Stimulated activated CD4-positive, alpha-beta T cell treated with anti-CD3 and anti-CD28 coated beads, Interleukin-1b, Interleukin-23, amount 100 ng/mL, for 48 hours (primary cell): ENCODE results near the gene CANT1.
A peak's percentile ranks its signal among the peaks of the same experiment; 100 is the strongest.

ENCODE experiments used
- DNase-seq: peaks from one replicate; pipeline ENCODE4 v3.0.0-alpha.2; 2020

Gene CANT1

DNA sequence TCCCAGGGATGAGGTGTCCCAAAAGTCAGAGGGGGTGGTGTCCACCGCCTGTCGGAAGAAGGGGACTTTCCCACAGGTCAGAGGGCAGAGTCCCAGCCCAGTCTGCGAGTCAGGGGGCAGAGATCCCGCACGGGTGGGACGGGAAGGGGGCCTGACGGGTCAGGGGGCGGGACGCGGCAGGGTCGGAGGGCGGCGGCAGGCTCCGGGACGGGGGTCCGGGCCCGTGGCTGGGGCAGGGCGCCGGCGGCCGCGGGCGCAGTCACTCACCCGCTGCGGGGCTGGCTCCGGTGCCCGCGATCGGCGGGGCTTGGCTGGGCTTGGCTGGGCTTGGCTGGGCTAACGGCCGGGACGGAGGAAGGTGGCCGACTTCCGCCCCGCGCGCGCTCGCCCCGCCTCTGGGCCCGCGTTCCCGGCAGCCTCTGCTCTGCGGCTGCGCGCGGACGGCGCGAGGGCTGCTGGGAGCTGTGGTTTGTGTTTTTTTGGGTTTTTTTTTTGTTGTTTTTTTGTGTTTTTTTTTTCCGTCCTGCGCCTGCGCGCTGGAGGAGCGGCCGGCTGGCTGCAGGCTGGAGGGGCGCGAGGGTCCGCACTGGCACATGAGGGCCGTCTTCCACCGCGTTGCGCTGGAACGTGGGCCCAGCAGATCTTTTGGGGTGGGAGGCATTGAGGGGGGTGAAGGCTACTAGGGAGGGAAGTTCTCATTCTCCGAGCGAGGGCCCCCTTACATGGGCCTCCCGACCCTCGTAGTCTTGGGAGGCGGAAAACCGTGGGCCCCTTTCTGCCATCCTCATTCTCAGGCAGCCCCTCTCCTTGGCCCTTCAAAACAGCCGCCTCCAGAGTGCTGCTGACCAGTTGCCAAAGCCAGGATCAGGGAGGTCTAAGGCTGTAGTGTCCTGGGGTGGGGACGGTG, at the start of gene CANT1:
TSS of gene CANT1 (minus strand) at position 368 of the 907 bp plus-strand sequence. CDS start 12,142 bp downstream, outside the sequence.
- DNase-seq = peak; percentile 80

DNA sequence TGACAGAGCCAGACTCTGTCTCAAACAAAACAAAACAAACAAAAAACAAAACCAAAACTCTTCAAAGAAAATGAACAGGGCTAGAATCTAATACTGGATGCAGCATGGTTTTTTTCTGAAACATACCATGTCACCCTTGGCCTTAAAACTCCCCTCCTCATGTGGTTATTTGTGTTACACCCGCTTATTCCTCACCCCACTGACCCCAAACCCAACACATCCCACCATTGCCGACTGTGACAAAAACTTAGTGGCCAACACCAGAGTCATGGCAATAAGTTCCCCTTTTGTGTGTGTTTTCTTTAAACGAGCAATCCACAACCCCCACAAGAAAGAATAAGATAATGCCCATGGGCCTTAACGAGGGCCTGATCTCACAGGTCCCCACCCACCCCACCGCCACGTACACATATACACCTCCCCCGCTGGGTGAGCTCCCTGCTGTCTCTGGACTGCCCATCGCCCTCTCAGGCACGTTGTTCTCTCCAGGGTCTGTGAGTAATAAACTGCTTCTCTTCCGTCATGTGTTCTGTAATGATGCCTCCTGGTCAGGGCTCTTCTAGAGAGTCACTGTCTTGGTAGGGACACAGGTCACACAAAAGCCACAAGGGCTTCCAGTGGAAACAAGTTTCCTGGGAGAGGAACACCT, 48.3 kb upstream of the CANT1 start:
- DNase-seq = no peak

DNA sequence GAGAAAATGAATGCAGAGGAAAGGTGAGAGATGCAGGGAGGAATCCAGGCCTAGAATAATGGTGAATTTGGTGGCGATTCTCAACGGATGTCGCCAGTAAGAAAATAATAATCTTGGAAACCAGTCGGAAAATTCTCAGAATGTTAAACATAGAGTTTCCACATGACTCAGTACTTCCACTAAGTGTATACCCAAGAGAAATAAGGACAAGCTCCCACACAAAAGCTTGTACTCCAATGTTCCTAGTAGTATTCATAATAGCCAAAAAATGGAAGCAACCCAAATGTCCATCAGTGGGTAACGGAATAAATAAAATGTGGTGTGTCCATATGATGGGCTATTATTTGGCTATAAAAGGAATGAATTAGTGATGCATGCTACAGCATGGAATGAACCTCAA, 45.6 kb upstream of the CANT1 start:
- DNase-seq = no peak

DNA sequence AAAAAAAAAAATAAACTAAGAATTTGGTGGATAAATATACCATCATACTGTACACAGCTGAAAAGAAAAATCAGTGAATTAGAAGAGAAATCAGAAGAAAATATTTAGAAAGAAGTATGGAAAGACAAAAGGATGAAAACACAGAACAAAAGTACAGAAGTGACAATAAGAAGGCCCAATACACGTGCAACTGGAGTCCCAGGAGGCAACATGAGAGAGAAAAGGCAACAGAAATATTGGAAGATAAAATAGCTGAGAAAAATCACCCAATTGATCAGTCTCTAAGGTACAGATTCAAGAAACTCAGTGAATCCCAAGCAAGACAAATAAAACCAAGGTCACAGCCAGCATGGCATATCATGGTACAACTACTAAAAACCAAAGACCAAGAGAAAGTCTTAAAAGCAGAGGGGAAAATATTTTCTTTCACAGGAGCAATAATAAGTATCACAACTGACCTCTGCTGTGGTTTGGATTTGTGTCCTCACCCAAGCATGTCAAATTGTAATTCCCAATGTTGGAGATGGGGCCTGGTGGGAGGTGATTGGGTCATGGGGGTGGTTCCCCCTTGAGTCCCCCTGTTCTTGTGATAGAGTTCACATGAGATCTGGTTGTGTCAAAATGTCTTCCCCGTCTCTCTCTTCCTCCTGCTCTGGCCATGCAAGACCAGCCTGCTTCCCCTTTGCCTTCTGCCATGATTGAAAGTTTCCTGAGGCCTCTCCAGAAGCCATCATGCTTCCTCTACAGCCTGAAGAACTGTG, 44.8 kb upstream of the CANT1 start:
- no peak for DNase-seq

DNA sequence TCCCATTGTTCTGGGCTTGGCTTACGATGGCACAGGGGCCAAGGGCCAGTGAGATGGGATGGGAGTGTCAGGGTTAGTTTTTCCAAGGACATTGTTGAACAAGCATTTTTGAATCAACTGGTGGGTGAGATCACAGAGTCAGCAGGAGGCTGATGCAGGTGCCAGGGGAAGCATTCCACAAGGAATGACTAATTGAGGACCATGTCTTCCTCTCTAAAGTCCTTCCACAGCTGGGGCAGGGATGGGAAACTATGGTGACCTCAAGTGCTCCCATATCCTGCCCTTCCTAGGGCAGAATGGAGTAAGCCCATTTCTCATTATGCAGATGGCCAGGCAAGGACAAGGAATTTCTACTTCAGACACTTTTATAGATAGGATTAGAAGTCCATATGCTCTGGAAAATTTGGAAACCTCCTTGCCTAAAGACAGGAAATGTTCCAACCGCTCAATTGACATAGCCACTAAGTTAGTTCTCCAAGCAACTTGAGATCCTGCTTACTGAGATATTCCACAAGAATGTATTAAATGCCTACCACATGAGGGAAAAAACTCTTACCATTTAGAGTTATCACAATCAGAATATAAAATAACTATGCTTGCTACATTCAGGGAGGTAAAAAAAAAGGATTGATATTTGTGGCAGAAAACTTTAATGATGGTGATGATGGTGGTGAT, 43.8 kb upstream of the CANT1 start:
- no peak for DNase-seq

DNA sequence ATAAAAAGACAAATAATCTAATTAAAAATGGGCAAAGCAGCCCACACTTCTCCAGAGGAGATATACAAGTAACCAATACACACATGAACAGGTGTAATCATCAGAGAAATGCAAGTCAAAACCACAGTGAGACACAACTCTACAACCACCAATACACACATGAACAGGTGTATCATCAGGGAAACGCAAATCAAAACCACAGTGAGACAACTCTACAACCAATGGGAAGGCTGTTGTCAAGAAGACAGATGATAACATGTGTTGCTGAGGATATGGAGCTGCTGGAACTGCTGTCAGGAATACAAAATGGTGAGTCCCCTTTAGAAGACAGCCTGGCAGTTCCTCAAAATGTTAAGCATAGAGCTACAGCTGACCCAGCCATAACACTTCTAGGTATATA, 42.6 kb upstream of the CANT1 start:
- DNase-seq = no peak

DNA sequence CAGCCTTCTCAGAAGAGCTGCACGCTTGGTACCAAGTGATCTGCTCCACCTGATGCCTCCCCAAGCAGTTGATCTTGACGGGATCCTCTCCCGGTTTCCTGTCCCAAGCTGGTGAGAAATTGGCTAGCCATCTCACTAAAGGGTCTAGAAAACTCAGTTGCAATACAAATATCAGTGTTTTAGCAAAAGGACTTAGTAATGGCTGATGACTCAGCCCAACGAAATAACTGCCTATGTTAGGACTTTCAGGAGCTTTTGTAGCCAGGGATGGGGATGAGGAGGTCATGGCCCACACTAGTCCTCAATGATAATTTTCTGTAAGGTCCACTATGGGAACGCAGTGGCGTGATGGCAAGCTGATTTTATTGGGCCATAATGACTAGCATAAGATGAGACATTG, 41.7 kb upstream of the CANT1 start:
- DNase-seq = no peak

DNA sequence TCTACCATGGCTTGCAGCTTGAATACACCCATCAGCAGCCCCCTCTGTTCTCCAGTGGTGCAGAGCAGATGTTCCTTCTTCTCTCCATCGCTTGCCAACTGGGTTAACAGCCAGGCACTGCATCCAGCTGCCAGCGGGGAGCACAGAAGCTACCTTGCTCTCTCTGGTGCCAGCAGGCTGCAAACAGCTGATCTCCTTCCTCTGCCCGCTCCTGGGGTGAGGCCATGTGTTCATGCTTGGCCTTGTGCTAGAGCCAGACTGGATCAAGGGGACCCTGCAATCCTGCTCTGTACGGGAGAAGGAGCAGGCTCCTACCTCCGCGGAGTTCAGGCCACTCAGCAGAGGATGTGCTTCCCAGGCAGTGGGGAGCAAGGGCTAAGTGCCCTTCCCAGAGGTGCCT, 41.0 kb upstream of the CANT1 start:
- no peak for DNase-seq

DNA sequence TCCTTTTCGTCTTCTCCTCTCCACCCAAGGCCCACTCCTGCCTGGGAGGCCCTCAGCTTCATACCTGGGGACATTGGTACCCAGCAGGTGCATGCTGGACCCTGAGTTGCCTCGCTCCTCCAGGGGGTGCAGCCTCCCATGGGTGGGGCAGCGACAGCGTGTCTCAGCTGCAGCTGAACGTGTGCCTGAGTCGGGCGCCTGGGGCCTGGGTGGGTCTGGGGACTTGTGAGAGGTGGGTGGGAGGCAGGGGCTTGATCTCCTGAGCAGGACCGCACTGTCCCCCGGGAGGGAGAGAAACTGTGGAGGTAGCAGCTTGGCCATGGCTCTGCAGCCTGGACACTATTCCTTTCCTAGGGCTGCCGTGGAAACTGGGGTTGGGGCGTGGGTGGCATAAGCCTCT, 40.3 kb upstream of the CANT1 start:
- DNase-seq = no peak

DNA sequence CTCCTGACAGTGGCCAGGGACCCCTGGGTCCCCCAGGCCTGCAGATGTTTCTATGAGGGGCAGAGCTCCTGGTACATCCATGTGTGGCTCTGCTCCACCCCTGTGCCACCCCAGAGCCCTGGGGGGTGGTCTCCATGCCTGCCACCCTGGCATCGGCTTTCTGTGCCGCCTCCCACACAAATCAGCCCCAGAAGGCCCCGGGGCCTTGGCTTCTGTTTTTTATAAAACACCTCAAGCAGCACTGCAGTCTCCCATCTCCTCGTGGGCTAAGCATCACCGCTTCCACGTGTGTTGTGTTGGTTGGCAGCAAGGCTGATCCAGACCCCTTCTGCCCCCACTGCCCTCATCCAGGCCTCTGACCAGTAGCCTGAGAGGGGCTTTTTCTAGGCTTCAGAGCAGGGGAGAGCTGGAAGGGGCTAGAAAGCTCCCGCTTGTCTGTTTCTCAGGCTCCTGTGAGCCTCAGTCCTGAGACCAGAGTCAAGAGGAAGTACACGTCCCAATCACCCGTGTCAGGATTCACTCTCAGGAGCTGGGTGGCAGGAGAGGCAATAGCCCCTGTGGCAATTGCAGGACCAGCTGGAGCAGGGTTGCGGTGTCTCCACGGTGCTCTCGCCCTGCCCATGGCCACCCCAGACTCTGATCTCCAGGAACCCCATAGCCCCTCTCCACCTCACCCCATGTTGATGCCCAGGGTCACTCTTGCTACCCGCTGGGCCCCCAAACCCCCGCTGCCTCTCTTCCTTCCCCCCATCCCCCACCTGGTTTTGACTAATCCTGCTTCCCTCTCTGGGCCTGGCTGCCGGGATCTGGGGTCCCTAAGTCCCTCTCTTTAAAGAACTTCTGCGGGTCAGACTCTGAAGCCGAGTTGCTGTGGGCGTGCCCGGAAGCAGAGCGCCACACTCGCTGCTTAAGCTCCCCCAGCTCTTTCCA, 39.5 kb upstream of the CANT1 start:
- DNase-seq = no peak

DNA sequence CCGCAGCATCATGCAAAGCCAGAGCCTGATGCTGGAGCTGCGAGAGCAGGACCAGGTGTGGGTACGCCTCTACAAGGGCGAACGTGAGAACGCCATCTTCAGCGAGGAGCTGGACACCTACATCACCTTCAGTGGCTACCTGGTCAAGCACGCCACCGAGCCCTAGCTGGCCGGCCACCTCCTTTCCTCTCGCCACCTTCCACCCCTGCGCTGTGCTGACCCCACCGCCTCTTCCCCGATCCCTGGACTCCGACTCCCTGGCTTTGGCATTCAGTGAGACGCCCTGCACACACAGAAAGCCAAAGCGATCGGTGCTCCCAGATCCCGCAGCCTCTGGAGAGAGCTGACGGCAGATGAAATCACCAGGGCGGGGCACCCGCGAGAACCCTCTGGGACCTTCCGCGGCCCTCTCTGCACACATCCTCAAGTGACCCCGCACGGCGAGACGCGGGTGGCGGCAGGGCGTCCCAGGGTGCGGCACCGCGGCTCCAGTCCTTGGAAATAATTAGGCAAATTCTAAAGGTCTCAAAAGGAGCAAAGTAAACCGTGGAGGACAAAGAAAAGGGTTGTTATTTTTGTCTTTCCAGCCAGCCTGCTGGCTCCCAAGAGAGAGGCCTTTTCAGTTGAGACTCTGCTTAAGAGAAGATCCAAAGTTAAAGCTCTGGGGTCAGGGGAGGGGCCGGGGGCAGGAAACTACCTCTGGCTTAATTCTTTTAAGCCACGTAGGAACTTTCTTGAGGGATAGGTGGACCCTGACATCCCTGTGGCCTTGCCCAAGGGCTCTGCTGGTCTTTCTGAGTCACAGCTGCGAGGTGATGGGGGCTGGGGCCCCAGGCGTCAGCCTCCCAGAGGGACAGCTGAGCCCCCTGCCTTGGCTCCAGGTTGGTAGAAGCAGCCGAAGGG, 38.6 kb upstream of the CANT1 start:
- DNase-seq = no peak

DNA sequence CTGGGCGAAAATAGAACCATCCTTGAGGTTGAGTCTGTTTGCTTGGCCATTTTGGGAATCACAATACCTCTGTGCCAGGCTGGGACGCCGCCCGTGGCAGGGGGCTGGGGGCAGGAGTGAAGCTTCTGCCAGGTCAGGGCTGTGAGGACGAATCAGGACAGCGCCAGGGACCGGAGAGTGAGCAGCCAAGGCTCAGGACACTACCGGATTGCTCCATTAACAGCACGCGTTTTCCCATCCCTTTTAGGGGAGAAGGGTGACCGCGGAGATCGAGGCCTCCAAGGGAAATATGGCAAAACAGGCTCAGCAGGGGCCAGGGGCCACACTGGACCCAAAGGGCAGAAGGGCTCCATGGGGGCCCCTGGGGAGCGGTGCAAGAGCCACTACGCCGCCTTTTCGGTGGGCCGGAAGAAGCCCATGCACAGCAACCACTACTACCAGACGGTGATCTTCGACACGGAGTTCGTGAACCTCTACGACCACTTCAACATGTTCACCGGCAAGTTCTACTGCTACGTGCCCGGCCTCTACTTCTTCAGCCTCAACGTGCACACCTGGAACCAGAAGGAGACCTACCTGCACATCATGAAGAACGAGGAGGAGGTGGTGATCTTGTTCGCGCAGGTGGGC, 37.8 kb upstream of the CANT1 start:
- DNase-seq = no peak

DNA sequence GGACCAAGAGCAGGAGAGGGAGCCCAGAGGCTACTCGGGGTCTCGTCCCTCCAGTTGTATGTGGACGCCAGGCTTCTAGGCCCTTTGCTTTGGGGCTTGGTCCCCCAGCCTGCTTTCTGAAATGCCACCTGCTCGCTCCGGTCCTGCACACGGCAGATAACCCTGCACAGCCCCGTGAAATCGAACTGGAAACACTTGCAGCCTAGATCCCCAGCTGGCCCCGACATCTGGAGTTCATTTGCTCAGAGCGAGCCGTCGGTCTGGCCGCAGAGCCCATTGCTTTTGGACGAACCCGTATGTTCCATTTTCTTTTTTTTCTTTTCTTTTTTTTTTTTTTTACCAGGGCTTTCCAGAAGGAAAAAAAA, 37.3 kb upstream of the CANT1 start:
- DNase-seq = no peak

DNA sequence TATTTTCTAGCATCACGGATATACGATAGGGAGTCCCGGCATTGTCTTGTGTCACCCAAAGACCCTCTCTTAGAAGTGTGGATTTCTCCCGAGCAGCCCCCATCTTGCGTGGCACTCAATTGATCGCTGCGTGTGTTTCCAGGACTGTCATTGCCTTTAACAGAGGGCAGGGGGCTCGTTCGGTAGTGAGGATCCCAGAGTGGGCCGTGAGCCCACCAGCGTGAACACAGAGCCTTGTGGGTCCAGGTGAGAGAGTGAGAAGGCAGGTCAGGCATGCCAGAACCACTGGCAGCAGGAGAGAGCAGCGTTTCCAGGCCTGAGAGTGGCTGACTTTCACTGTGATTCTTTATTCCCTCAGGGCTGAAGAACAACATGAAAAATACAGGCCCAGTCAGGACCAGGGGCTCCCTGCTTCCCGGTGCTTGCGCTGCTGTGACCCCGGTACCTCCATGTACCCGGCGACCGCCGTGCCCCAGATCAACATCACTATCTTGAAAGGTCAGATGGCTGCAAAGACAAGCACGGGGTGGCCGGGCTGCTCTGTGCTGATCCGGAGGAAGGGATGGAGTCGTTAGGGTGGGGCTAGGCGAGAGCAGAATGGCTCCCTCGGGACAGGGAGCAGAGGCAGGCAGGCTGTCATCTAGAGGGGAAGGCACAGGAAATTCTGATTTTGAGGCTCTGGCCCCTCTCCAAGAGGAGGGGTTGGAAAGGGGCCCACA, 36.8 kb upstream of the CANT1 start:
- no peak for DNase-seq

DNA sequence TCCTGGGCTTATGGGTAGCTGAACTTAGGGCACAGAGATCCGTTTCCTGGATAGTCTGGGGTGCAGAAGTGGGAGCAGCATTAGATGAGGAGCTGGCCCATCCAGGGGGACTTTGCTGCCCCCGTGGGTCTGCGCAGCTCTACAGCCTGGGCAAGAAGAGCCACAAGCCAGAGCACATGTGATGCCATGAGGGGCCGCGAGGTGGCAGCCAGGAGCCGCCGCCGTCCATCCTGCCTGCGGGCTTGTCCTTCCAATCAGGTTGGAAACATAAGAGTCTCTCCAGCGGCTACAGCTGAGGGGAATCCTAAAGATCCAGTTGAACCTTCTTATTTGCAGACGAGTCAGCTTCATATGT, 36.3 kb upstream of the CANT1 start:
- peak; percentile 59 for DNase-seq

DNA sequence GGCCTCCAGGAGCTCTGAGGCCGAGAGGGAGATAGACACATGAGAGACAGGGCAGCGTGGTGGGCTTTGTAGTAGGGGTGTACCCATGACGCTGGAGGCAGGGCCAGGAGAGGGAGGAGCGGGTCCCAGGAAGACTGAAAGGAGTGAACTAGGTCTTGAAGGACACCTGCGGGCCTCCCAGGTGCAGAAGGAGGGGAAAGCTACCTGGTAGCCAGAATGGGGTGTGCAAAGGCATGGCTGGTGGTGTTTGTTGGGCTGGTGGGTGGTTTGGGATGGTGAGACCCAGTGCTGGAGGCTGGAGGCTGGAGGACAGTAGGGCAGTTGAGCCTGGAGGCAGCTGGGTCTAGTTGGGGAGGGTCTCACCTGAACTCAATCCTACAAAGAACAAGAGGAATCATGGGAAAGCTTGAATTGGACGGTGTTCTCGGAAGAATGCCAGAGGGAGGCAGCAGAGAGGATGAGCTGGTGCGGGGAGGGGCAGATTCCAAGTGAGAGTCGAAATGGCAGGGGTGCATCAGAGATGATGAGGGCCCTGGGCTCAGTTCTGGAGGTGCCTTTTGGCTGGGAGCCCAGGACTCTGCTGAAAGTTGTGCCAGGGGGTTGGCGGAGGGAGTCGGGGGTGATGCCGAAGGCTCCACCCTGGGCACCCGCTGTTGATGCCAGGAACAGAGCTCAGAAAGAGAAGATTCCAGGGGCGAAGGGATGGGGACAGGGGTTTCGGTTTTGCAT, 35.6 kb upstream of the CANT1 start:
- DNase-seq = no peak

DNA sequence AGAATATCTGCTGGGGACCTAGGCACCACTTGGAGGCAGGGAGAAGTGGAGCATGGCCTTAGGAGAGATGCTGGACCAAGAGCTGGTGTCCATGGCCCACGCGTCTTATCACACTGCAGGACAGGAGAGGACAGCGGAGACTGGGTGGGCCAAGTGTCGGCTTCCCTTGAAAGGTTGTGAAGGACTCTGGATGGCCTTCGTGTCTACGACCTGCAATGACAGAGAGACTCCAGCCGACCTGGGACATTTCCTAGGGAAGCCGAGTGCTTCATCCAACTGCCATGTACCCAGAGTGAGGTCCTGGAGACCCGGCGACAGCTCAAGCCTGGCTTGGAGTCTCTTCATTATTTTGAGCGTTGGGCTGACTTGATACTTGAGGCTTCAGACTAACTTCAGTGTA, 34.9 kb upstream of the CANT1 start:
- no peak for DNase-seq

DNA sequence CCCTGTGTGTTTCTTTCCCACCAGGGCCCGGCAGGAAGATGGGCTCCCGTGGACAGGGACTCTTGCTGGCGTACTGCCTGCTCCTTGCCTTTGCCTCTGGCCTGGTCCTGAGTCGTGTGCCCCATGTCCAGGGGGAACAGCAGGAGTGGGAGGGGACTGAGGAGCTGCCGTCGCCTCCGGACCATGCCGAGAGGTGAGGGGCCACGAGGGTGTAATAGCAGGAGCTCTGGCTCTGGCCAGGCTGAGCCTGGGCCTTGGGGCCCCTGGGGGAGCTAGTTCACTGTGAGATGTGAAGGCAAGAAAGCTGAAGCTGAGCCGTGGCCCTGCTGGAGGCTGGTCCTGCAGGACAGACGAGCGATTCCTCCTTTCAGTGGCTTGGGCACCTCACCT, 34.4 kb upstream of the CANT1 start:
- DNase-seq = no peak
